Measurements from ENCODE around the gene FAM227B. TPM values are rescaled to one million over a fixed set of nuclear protein-coding genes. Genes with fewer than 3 reads are reported as not detected.
A peak's percentile ranks its signal among the peaks of the same experiment; 100 is the strongest.

FAM227B gene
- total RNA-seq, 4 donors from 2014 or later = 2.1 to 8.0 (median 5.1) TPM

DNA sequence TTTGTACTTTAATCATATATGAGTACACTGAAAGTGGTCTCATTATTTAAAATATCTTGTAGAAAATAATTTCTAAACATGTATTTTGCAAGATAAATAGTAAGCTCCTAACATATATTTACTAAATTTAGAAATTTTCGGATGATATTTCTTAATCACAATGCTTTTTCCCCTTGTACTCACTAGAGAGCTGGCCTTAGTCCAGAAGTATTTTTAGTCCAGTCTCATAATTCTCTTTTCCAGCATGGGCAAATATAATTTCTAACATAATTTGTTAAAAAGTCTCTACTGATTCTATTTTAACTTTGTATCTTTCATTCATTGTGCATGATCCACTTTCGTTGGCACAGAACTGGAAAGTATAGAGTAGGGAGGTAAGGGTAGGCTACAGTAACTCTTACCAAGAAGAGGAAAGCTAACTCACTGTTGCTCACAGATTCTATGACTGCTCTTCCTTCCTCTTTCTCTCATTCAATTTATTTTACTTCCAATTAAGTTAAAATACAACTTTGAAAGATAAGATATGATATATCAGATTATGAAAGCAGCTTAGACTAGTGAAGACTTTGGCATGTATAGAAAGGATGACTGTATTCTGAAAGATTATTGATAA, 158.3 kb downstream of the FAM227B start:
- Histone ChIP-seq H3K4me1 (peaks cover 29% of the 10 kb centered on the region), H3K9me3 (no peaks in the 10 kb centered on the region), H3K36me3 (no peaks in the 10 kb centered on the region), H3K4me3 (no peak overlapping the region), H3K27ac (no peak overlapping the region), H3K27me3 (no peaks in the 10 kb centered on the region)
- DNase-seq (ENCODE audit: low spot score in 2 of 2) = no peak
- no peak for TF ChIP-seq POLR2AphosphoS5 (IDR thresholded peaks at IDR 0.05)
- no peak for TF ChIP-seq EP300 (IDR thresholded peaks at IDR 0.05)
- TF ChIP-seq POLR2A (IDR thresholded peaks at IDR 0.05) = no peak
- TF ChIP-seq, protein P1, sequence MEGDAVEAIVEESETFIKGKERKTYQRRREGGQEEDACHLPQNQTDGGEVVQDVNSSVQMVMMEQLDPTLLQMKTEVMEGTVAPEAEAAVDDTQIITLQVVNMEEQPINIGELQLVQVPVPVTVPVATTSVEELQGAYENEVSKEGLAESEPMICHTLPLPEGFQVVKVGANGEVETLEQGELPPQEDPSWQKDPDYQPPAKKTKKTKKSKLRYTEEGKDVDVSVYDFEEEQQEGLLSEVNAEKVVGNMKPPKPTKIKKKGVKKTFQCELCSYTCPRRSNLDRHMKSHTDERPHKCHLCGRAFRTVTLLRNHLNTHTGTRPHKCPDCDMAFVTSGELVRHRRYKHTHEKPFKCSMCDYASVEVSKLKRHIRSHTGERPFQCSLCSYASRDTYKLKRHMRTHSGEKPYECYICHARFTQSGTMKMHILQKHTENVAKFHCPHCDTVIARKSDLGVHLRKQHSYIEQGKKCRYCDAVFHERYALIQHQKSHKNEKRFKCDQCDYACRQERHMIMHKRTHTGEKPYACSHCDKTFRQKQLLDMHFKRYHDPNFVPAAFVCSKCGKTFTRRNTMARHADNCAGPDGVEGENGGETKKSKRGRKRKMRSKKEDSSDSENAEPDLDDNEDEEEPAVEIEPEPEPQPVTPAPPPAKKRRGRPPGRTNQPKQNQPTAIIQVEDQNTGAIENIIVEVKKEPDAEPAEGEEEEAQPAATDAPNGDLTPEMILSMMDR (IDR thresholded peaks at IDR 0.05) = no peak
- 51% methylated on average over 2 of the region's 2 CpGs for WGBS

DNA sequence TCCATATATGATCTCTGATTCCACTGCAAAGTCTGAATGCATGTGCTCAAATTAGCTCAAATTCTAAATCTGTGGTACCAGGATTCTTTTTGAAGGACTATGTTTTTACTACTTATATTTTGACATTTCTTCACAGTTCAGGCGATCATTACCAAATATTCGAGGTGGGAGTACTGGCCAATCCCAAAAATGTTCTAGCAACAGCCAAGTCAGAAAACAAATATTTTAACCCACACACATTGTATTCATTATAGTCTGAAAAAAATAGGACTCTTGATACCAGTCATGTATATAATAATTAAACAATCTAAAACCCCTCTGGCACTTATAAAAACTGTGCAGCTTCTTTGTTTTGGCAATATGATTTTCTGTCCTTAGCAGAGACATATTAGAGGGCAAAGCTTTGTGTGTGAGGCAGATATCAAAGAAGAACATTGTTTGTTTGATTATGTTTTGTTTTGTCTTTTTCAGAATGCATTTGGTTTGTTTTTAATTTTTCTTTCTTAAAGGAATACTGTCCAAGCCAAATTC, 160.1 kb downstream of the FAM227B start:
- H3K4me1 ChIP-seq = peaks cover 29% of the 10 kb centered on the region
- H3K27me3 ChIP-seq = no peaks in the 10 kb centered on the region
- no peaks in the 10 kb centered on the region for H3K36me3 ChIP-seq
- no peaks in the 10 kb centered on the region for H3K9me3 ChIP-seq
- peak overlapping the region; percentile 61 for H3K27ac ChIP-seq
- no peak for TF ChIP-seq POLR2AphosphoS5 (IDR thresholded peaks at IDR 0.05)
- TF ChIP-seq POLR2A (IDR thresholded peaks at IDR 0.05) = no peak
- no peak for DNase-seq (ENCODE audit: low spot score in 2 of 2)
- H3K4me3 ChIP-seq = no peak overlapping the region
- WGBS = 51% methylated on average over 2 of the region's 2 CpGs

DNA sequence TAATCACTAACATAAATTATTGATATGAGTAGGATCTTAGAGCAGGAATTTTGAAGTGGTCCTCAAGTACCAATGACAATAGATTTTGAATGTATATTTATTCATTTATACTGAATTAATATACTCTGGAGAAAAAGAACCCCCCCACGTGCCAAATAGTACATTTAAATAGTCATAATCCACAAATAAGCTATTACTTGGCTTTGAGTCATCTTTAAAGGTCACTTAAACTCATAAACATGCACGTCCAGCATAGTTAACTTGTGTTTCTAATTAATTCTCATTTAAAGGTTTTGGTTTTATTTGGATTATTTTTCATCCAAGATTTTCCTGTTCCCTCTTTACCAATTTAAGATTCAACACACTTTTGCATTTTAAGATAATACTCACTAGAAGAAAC, 162.5 kb downstream of the FAM227B start:
- H3K4me3 ChIP-seq = no peak overlapping the region
- no peaks in the 10 kb centered on the region for H3K9me3 ChIP-seq
- peaks cover 29% of the 10 kb centered on the region for H3K4me1 ChIP-seq
- no peaks in the 10 kb centered on the region for H3K27me3 ChIP-seq
- DNase-seq (ENCODE audit: low spot score in 2 of 2) = no peak
- H3K36me3 ChIP-seq = no peaks in the 10 kb centered on the region
- WGBS = 35% methylated on average over 2 of the region's 2 CpGs
- peak overlapping the region; percentile 60 for H3K27ac ChIP-seq
- TF ChIP-seq, protein P1 (IDR thresholded peaks at IDR 0.05) = no peak
- TF ChIP-seq POLR2AphosphoS5 (IDR thresholded peaks at IDR 0.05) = no peak
- TF ChIP-seq POLR2A (IDR thresholded peaks at IDR 0.05) = no peak
- no peak for TF ChIP-seq EP300 (IDR thresholded peaks at IDR 0.05)

DNA sequence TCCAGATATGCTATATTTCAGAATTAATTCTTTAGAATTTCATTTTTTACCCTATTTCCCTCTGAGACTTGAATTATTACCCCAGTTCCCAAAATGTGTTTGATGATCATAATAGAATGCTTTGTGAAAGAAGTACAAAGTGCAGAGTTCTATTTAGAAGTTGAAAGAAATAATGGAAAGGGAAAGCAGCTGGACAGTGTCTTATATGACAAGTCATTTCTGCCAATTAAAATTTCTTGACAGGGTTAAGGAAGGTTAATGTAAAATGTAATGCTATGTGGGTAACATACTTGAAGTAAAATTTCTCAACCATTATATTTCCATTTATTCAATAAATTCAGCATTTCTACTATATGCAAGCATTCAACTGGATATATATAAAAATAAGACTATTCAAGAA, 164.5 kb downstream of the FAM227B start:
- Histone ChIP-seq H3K36me3 (no peaks in the 10 kb centered on the region), H3K9me3 (no peaks in the 10 kb centered on the region), H3K27ac (peak overlapping the region; percentile 29), H3K27me3 (no peaks in the 10 kb centered on the region), H3K4me1 (peaks cover 23% of the 10 kb centered on the region), H3K4me3 (no peak overlapping the region)
- DNase-seq (ENCODE audit: low spot score in 2 of 2) = no peak
- no peak for TF ChIP-seq POLR2A (IDR thresholded peaks at IDR 0.05)
- no peak for TF ChIP-seq POLR2AphosphoS5 (IDR thresholded peaks at IDR 0.05)
- TF ChIP-seq, protein P1 (IDR thresholded peaks at IDR 0.05) = no peak
- TF ChIP-seq EP300 (IDR thresholded peaks at IDR 0.05) = no peak

DNA sequence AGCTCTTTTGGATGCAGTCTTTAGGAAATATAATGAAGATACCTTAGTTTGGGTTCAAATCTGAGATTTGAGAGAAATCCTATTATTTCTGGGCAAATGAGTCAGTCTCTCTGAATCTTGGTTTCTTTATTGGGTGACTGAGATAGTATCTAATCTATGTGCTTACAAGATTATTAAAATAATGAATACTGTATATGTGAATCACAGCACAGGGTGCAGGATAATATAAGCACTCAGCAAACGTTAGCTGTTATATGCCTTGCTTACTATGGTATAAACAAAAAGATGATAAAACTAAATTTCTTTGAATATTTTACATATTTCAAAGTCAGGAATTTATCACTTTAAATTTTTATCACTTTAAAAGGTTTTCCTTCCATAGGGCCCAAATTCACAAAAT, 168.0 kb downstream of the FAM227B start:
- H3K4me3 ChIP-seq = no peak overlapping the region
- H3K36me3 ChIP-seq = no peaks in the 10 kb centered on the region
- TF ChIP-seq POLR2A (IDR thresholded peaks at IDR 0.05) (no peak), EP300 (IDR thresholded peaks at IDR 0.05) (no peak)
- TF ChIP-seq, protein P1 (IDR thresholded peaks at IDR 0.05) = no peak
- no peaks in the 10 kb centered on the region for H3K4me1 ChIP-seq
- H3K27me3 ChIP-seq = no peaks in the 10 kb centered on the region
- 79% methylated on average over 1 of the region's 1 CpG for WGBS
- no peak for DNase-seq (ENCODE audit: low spot score in 2 of 2)
- H3K9me3 ChIP-seq = no peaks in the 10 kb centered on the region
- no peak overlapping the region for H3K27ac ChIP-seq
